ENCODE results near the gene C5orf58.

- TF ChIP-seq POLR2A (IDR thresholded peaks at IDR 0.05) (no peak), CTCF (IDR thresholded peaks at IDR 0.05) (no peak)
Measured at GRCh38 chr5:170211575-170212334, 21.0 kb upstream of the C5orf58 start.

Measured in adrenal gland (tissue), 5 donors.